Prostate gland (tissue), 2 donors: ENCODE data around the gene FGA. TPM values are rescaled to one million over a fixed set of nuclear protein-coding genes. Genes with fewer than 3 reads are reported as not detected.

Experiments
- DNase-seq: peaks from one replicate; pipeline ENCODE4 v3.0.0-alpha.2; 2019; ENCODE audit warnings: low spot score
- H3K27ac ChIP-seq, 2 donors: fragments of 200-600 bp; sonication (generic); 2 replicates each; pipeline ENCODE4 v1.5.1; 2017 to 2019
- H3K27me3 ChIP-seq: fragments of 200-600 bp; sonication (generic); replicated peaks from 2 replicates; pipeline ENCODE4 v1.5.1; 2019; ENCODE audit not compliant: insufficient read depth
- H3K36me3 ChIP-seq, 2 donors: fragments of 200-600 bp; sonication (generic); 1 replicate in 1 of 2; 2 replicates in 1 of 2; pipeline versions ENCODE4 v1.5.1 to v1.8.1; 2017 to 2019
- H3K4me1 ChIP-seq: fragments of 200-600 bp; sonication (generic); replicated peaks from 2 replicates; pipeline ENCODE4 v1.5.1; 2019
- H3K4me3 ChIP-seq, 2 donors: fragments of 200-600 bp; sonication (generic); 2 replicates each; pipeline ENCODE4 v1.5.1; 2017 to 2019
- H3K9me3 ChIP-seq: fragments of 200-600 bp; sonication (generic); 2 replicates; pipeline ENCODE4 v1.5.1; 2017
- CTCF ChIP-seq, 4 experiments: fragments of 200-600 bp in 2 of 4; fragments of 450-650 bp in 2 of 4; sonication (generic) in 2 of 4; IDR thresholded peaks; 1 replicate in 3 of 4; 2 replicates in 1 of 4; pipeline ENCODE4 v1.5.1; 2016 to 2019; ENCODE audit warnings: antibody characterized with exemption in 4 of 4, mild to moderate bottlenecking in 2 of 4, moderate library complexity in 2 of 4
- POLR2A ChIP-seq: fragments of 450-650 bp; IDR thresholded peaks from one replicate; pipeline ENCODE4 v1.6.1; 2016; ENCODE audit warnings: antibody characterized with exemption, mild to moderate bottlenecking
- POLR2AphosphoS5 ChIP-seq: sonication (generic); formaldehyde crosslinking; IDR thresholded peaks from one replicate; pipeline ENCODE4 v1.6.1; 2017; ENCODE audit warnings: antibody characterized with exemption
- WGBS: methylation state at CpG from one replicate; pipeline ENCODE4 v1.1.5; 2018; 5-methylcytosine and 5-hydroxymethylcytosine counted together
- intact Hi-C: fragments of 100-400 bp; cut with DNase I; formaldehyde crosslinking; loops from one replicate; pipeline ENCODE4 v1.14.2; 2022
- total RNA-seq, 2 donors: library from RNA; depleted of rRNA; stranded (reverse); fragments of >200 nt; gene quantifications; one replicate each; pipeline ENCODE4 v1.1.0, GENCODE V29; 2016

The FGA gene
- under 1 TPM in 1 of 2 donors, not detected in 1; 0.68 TPM for total RNA-seq

DNA sequence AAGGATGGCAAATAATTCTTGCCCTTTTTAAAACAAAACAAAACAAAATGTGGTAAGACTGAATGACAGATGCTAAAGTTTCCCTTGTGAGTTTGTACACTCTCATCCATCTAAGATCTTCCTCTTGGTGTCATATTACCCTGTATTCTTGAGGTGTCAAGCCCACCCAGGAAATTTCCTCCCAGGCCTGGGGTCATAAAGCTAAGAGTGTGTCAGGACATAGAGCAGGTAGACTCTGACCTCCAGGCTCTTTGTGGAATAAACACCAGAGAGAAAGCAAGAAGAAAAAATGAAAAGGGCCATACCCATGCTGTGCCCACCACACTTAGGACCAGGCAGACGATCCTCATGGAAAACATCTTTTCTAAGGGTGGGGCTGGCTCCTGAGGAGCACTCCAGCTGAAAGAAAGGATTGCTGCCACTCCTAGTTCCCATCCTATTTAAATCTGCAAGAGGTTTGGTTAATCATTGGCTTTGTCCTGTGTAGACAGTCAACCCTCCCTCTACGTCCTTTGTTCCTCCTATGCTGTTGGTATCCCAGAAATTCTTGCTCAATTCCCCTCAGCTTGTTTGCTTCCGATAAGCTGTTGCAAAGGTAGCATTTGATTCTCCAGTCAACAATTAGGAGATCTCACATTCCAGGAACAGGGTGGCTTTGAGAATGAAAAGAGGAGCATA is at the start of gene FGA:
Gene FGA (minus strand): TSS at position 414 of the 678 bp plus-strand sequence. CDS start 55 bp downstream, at position 359.
- Histone ChIP-seq H3K27ac (no peak within 1 kb of the TSS), H3K4me1 (no peaks in the 10 kb centered on the region), H3K36me3 (no peaks in the 10 kb centered on the region), H3K9me3 (no peaks in the 10 kb centered on the region), H3K4me3 (no peak within 1 kb of the TSS), H3K27me3 (no peaks in the 10 kb centered on the region)
- intact Hi-C loops, result no loop called here
- no peak for DNase-seq
- TF ChIP-seq CTCF (IDR thresholded peaks at IDR 0.05), result no peak
- no peak for TF ChIP-seq POLR2AphosphoS5
- no peak for TF ChIP-seq POLR2A
- WGBS, result 59% methylated on average over 3 of the region's 3 CpGs

GRCh38 chr4:154634058-154634457 is 43.5 kb upstream of the FGA start:
- Histone ChIP-seq H3K4me1 (no peaks in the 10 kb centered on the region), H3K36me3 (no peaks in the 10 kb centered on the region), H3K27ac (no peak overlapping the region), H3K27me3 (no peaks in the 10 kb centered on the region), H3K9me3 (no peaks in the 10 kb centered on the region), H3K4me3 (no peak overlapping the region)
- TF ChIP-seq CTCF (IDR thresholded peaks at IDR 0.05) (no peak), POLR2AphosphoS5 (no peak)
- intact Hi-C loops, result no loop called here
- 64% methylated on average over 3 of the region's 3 CpGs for WGBS
- DNase-seq, result no peak

DNA sequence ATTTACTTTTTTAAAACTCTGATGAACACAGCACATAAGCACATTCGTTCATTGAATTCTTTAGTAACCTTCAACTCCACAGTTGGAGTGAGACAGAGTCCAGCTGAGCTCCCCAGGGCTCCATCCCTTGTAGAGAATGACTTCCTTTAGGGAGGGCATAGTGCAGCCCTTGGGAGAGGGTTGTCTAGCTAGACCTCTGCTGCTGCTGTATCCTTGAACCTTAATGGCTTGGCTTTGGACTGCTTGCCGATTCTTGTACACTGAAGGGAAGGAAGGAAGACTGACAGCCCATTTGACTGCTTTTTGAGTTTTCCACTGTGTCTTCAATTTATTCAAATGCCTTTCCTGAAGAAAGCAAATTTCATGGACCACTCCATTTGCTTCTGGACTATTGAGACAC is 41.3 kb upstream of the FGA start:
- WGBS, result 57% methylated on average over 2 of the region's 2 CpGs
- H3K27ac ChIP-seq, result no peak overlapping the region
- H3K36me3 ChIP-seq, result no peaks in the 10 kb centered on the region
- intact Hi-C loops, result no loop called here
- H3K4me1 ChIP-seq, result no peaks in the 10 kb centered on the region
- no peaks in the 10 kb centered on the region for H3K9me3 ChIP-seq
- no peaks in the 10 kb centered on the region for H3K27me3 ChIP-seq
- TF ChIP-seq POLR2A, result no peak
- TF ChIP-seq CTCF (IDR thresholded peaks at IDR 0.05), result no peak
- TF ChIP-seq POLR2AphosphoS5, result no peak
- no peak for DNase-seq
- H3K4me3 ChIP-seq, result no peak overlapping the region

DNA sequence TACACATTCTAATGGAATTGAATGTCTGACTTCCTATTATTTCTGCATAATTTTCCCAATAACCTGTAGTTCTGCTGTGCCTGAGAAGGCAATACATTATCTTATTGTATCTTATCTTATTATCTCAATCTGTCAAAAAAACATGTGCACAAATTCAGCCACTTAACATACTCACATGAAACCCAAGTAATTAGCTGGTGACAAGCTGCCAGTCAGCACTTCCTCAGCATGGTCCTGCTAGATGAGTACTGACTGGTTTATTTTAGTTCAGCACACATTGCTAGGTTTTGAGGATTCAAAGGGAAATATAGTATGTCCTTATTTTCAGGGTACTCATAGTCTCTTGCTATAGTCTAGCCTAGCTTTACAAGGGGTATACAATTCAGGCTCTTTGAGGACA is 39.8 kb upstream of the FGA start:
- intact Hi-C loops, result no loop called here
- Histone ChIP-seq H3K4me1 (no peaks in the 10 kb centered on the region), H3K27ac (no peak overlapping the region)

More for the DNA sequence above, 39.8 kb upstream of the FGA start:
- Histone ChIP-seq H3K27me3 (no peaks in the 10 kb centered on the region), H3K9me3 (no peaks in the 10 kb centered on the region), H3K36me3 (no peaks in the 10 kb centered on the region), H3K4me3 (no peak overlapping the region)
- no peak for DNase-seq
- TF ChIP-seq CTCF (IDR thresholded peaks at IDR 0.05), result no peak
- no peak for TF ChIP-seq POLR2A
- no peak for TF ChIP-seq POLR2AphosphoS5
